Vagina (tissue), 2 donors: ENCODE data around the gene KDM4E.

ENCODE experiments used
- CTCF ChIP-seq, 3 experiments: fragments of 450-650 bp in 2 of 3; fragments of 200-600 bp in 1 of 3; sonication (generic) in 1 of 3; IDR thresholded peaks; one replicate each; pipeline ENCODE4 v1.5.1; 2017 to 2019; ENCODE audit warnings: antibody characterized with exemption in 3 of 3, mild to moderate bottlenecking in 2 of 3, moderate library complexity in 2 of 3
- POLR2A ChIP-seq, 2 donors: fragments of 450-650 bp; IDR thresholded peaks; one replicate each; pipeline ENCODE4 v1.6.1; 2017; ENCODE audit warnings: antibody characterized with exemption in 2 of 2, mild to moderate bottlenecking in 2 of 2, moderate library complexity in 2 of 2
- POLR2AphosphoS5 ChIP-seq, 2 donors: sonication (generic); formaldehyde crosslinking; IDR thresholded peaks; one replicate each; pipeline ENCODE4 v1.9.0; 2017; ENCODE audit warnings: antibody characterized with exemption in 2 of 2, mild to moderate bottlenecking in 2 of 2, low read depth in 1 of 2; ENCODE audit not compliant: insufficient read depth in 1 of 2

DNA sequence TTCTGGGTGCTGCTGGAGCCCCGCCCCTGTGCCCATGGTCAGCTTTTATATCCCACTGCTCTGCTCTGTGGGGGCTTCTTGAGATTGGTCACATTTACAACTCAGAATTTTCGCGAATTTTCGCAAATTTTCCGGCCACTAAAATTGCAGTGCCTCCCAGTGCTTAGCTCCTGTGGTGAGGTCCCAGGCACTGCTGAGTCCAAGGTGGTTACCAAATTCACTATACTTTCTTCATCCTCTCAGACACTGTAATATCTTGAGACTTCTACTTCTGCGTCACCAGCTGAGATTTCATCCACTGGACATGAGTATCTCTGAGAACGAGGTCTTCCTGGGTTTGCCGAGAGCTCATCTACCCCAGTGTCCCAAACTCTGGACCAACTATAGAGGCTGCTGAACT lies 32.9 kb downstream of the KDM4E start:
- no peak for TF ChIP-seq CTCF (IDR thresholded peaks at IDR 0.05)
- TF ChIP-seq POLR2A (IDR thresholded peaks at IDR 0.05): no peak
- no peak for TF ChIP-seq POLR2AphosphoS5 (IDR thresholded peaks at IDR 0.05; ENCODE audit: insufficient read depth in 1 of 2, low read depth in 1 of 2)
